GM19328 (cell line): ENCODE results near the gene SLC7A8.

Source experiments
- ATAC-seq: cut with Tn5 transposase; IDR thresholded peaks from one replicate; pipeline ENCODE4 v1.9.1; 2021; ENCODE audit warnings: mild to moderate bottlenecking, moderate library complexity; ENCODE audit not compliant: unreplicated experiment

SLC7A8 gene

GRCh38 chr14:23136566-23137133 is 46.8 kb downstream of the SLC7A8 start:
- ATAC-seq = no peak

GRCh38 chr14:23132970-23133369 is 50.5 kb downstream of the SLC7A8 start:
- ATAC-seq = no peak

GRCh38 chr14:23131482-23131881 is 52.0 kb downstream of the SLC7A8 start:
- no peak for ATAC-seq

GRCh38 chr14:23130871-23131270 is 52.6 kb downstream of the SLC7A8 start:
- ATAC-seq = no peak

GRCh38 chr14:23129759-23130316 is 53.6 kb downstream of the SLC7A8 start:
- no peak for ATAC-seq

- no peak for ATAC-seq
Observed at GRCh38 chr14:23128969-23129758, 54.3 kb downstream of the SLC7A8 start.

GRCh38 chr14:23127861-23128260 is 55.6 kb downstream of the SLC7A8 start:
- ATAC-seq = no peak

- ATAC-seq = no peak
Observed at GRCh38 chr14:23126548-23127278, 56.7 kb downstream of the SLC7A8 start.

GRCh38 chr14:23125933-23126524 is 57.4 kb downstream of the SLC7A8 start:
- no peak for ATAC-seq

GRCh38 chr14:23125011-23125410 is 58.4 kb downstream of the SLC7A8 start:
- ATAC-seq = no peak

- ATAC-seq = no peak
Observed at GRCh38 chr14:23124337-23124954, 59.0 kb downstream of the SLC7A8 start.

- ATAC-seq = no peak
Observed at GRCh38 chr14:23123419-23123818, 60.0 kb downstream of the SLC7A8 start.

GRCh38 chr14:23122086-23122485 is 61.4 kb downstream of the SLC7A8 start:
- no peak for ATAC-seq

GRCh38 chr14:23121361-23121771 is 62.1 kb downstream of the SLC7A8 start:
- no peak for ATAC-seq

- ATAC-seq = peak; percentile 69
Observed at GRCh38 chr14:23120541-23121251, 62.8 kb downstream of the SLC7A8 start.

GRCh38 chr14:23119363-23120327 is 63.8 kb downstream of the SLC7A8 start:
- ATAC-seq = no peak

- ATAC-seq = no peak
Observed at GRCh38 chr14:23118506-23119362, 64.7 kb downstream of the SLC7A8 start, which contains the start of gene CEBPE. Gene CEBPE, minus strand, starts transcription at chr14:23119255. Its CDS starts 164 bp downstream, at chr14:23119091.
